Activated effector memory CD4-positive, alpha-beta T cell treated with Interleukin-2 at 50 U/mL for 16 hours (primary cell): ENCODE results near the gene HOXB6.

Experiments used
- DNase-seq: peaks from one replicate; pipeline ENCODE4 v3.0.0-alpha.2; 2020

Gene HOXB6

GRCh38 chr17:48621410-48622392 is 16.9 kb upstream of the HOXB6 start:
- no peak for DNase-seq

- no peak for DNase-seq
These were observed 15.8 kb upstream of the HOXB6 start for GRCh38 chr17:48620461-48621139.

GRCh38 chr17:48619826-48620449 is 15.2 kb upstream of the HOXB6 start:
- DNase-seq, result no peak

GRCh38 chr17:48618256-48618896 is 13.6 kb upstream of the HOXB6 start:
- peak; percentile 71 for DNase-seq

- no peak for DNase-seq
These were observed 12.9 kb upstream of the HOXB6 start for GRCh38 chr17:48617471-48618255.

GRCh38 chr17:48616717-48617470 is 12.1 kb upstream of the HOXB6 start:
- no peak for DNase-seq

GRCh38 chr17:48615963-48616716 is 11.4 kb upstream of the HOXB6 start:
- DNase-seq, result no peak

GRCh38 chr17:48615047-48615962 is 10.5 kb upstream of the HOXB6 start, which contains the start of gene HOXB8:
Gene HOXB8, minus strand, starts transcription at chr17:48615292. Its CDS starts 588 bp downstream, at chr17:48614704.
- no peak for DNase-seq

- no peak for DNase-seq
These were observed 9.3 kb upstream of the HOXB6 start for GRCh38 chr17:48613862-48614694.

- DNase-seq, result no peak
These were observed 8.3 kb upstream of the HOXB6 start for GRCh38 chr17:48612854-48613691.

GRCh38 chr17:48612456-48612853 is 7.7 kb upstream of the HOXB6 start:
- DNase-seq, result no peak

- DNase-seq, result no peak
These were observed 7.1 kb upstream of the HOXB6 start for GRCh38 chr17:48611681-48612455.

- DNase-seq, result no peak
These were observed 6.4 kb upstream of the HOXB6 start for GRCh38 chr17:48611213-48611612.

- peak; percentile 41 for DNase-seq
These were observed 5.8 kb upstream of the HOXB6 start, which contains the start of gene HOXB7 for GRCh38 chr17:48610282-48611211. Gene HOXB7, minus strand, starts transcription at chr17:48611017. Its CDS starts 99 bp downstream, at chr17:48610918.

- no peak for DNase-seq
These were observed 5.0 kb upstream of the HOXB6 start for GRCh38 chr17:48609759-48610281.
